Kidney tubule cell (primary cell): ENCODE measurements around the gene CD300A.
"Not testable (repeated sequence)": the region's sequence is repeated elsewhere in the genome, so short reads cannot be mapped to it uniquely, and the experiment has no call there.

Experiments used
- DNase-seq: peaks from one replicate; pipeline ENCODE4 v3.0.0-alpha.2; 2018; ENCODE audit warnings: low spot score

CD300A gene

GRCh38 chr17:74480290-74480689, 13.9 kb downstream of the CD300A start:
- DNase-seq = no peak

- DNase-seq = no peak
Measured at GRCh38 chr17:74481621-74482020, 15.2 kb downstream of the CD300A start.

- DNase-seq = no peak
Measured at GRCh38 chr17:74484066-74484465, 17.6 kb downstream of the CD300A start.

- no peak for DNase-seq
Measured at GRCh38 chr17:74485022-74485743, 18.7 kb downstream of the CD300A start.

- no peak for DNase-seq
Measured at GRCh38 chr17:74485841-74486240, 19.4 kb downstream of the CD300A start.

GRCh38 chr17:74488276-74488675, 21.8 kb downstream of the CD300A start:
- not testable (repeated sequence) for DNase-seq

GRCh38 chr17:74490716-74491115, 24.3 kb downstream of the CD300A start:
- DNase-seq = no peak

GRCh38 chr17:74491626-74492025, 25.2 kb downstream of the CD300A start:
- DNase-seq = peak; percentile 6

- DNase-seq = peak; percentile 65
Measured at GRCh38 chr17:74493331-74493833, 26.9 kb downstream of the CD300A start.

GRCh38 chr17:74497471-74497870, 31.0 kb downstream of the CD300A start:
- DNase-seq = no peak

GRCh38 chr17:74499992-74500391, 33.6 kb downstream of the CD300A start:
- no peak for DNase-seq

- DNase-seq = no peak
Measured at GRCh38 chr17:74502861-74503260, 36.4 kb downstream of the CD300A start.

GRCh38 chr17:74503949-74504348, 37.5 kb downstream of the CD300A start:
- DNase-seq = not testable (repeated sequence)

- no peak for DNase-seq
Measured at GRCh38 chr17:74508156-74508555, 41.7 kb downstream of the CD300A start.

GRCh38 chr17:74512036-74512435, 45.6 kb downstream of the CD300A start:
- peak; percentile 39 for DNase-seq

- peak; percentile 89 for DNase-seq
Measured at GRCh38 chr17:74512624-74513091, 46.2 kb downstream of the CD300A start.

- peak; percentile 24 for DNase-seq
Measured at GRCh38 chr17:74513987-74514631, 47.7 kb downstream of the CD300A start.

GRCh38 chr17:74514632-74515334, 48.3 kb downstream of the CD300A start:
- DNase-seq = no peak

- no peak for DNase-seq
Measured at GRCh38 chr17:74515941-74516340, 49.5 kb downstream of the CD300A start.

- DNase-seq = no peak
Measured at GRCh38 chr17:74516561-74517328, 50.3 kb downstream of the CD300A start.

GRCh38 chr17:74518413-74518981, 52.1 kb downstream of the CD300A start:
- DNase-seq = not testable (repeated sequence)

GRCh38 chr17:74520016-74520434, 53.6 kb downstream of the CD300A start:
- DNase-seq = no peak
